Measurements from ENCODE around the gene SRRM3.

Gene SRRM3

GRCh38 chr7:76193466-76193865 is 8.2 kb upstream of the SRRM3 start (continued):
- TF ChIP-seq ZBTB1 (tag by site-specific recombination; IDR thresholded peaks at IDR 0.05) (no peak), ZBTB44 (tag by site-specific recombination; IDR thresholded peaks at IDR 0.05) (no peak), ZBTB48 (tag by site-specific recombination; IDR thresholded peaks at IDR 0.05) (no peak), ZNF777 (tag by site-specific recombination; IDR thresholded peaks at IDR 0.05; ENCODE audit: borderline replicate concordance) (no peak), EGR2 (tag by site-specific recombination; IDR thresholded peaks at IDR 0.05; ENCODE audit: low read depth) (no peak), REPIN1 (tag by site-specific recombination; IDR thresholded peaks at IDR 0.05; ENCODE audit: low read depth) (no peak), ZNF660 (tag by site-specific recombination; IDR thresholded peaks at IDR 0.05) (no peak), SALL2 (tag by site-specific recombination; IDR thresholded peaks at IDR 0.05; ENCODE audit: borderline replicate concordance) (no peak)

GRCh38 chr7:76193883-76194282 is 7.8 kb upstream of the SRRM3 start:
- TF ChIP-seq ZNF174 (tag by site-specific recombination; IDR thresholded peaks at IDR 0.05) (no peak), ZFHX2 (tag by site-specific recombination; conservative IDR thresholded peaks at IDR 0.05) (no peak), ATF2 (tag by site-specific recombination; IDR thresholded peaks at IDR 0.05; ENCODE audit: low read depth) (no peak), ZFP69B (tag by site-specific recombination; IDR thresholded peaks at IDR 0.05) (no peak), ZNF561 (tag by site-specific recombination; IDR thresholded peaks at IDR 0.05; ENCODE audit: borderline replicate concordance) (no peak), ZNF311 (tag by site-specific recombination; IDR thresholded peaks at IDR 0.05; ENCODE audit: borderline replicate concordance) (no peak), ZNF514 (tag by site-specific recombination; IDR thresholded peaks at IDR 0.05) (no peak), PBX3 (CRISPR knock-in tag; IDR thresholded peaks at IDR 0.05) (no peak), OVOL3 (tag by site-specific recombination; IDR thresholded peaks at IDR 0.05) (no peak), ZNF76 (tag by site-specific recombination; IDR thresholded peaks at IDR 0.05; ENCODE audit: borderline replicate concordance, low read depth) (no peak), ZNF416 (tag by site-specific recombination; IDR thresholded peaks at IDR 0.05) (no peak), KLF1 (tag by site-specific recombination; IDR thresholded peaks at IDR 0.05) (no peak), ZNF843 (tag by site-specific recombination; IDR thresholded peaks at IDR 0.05) (no peak), PRDM10 (tag by site-specific recombination; IDR thresholded peaks at IDR 0.05) (no peak), ZNF335 (tag by site-specific recombination; conservative IDR thresholded peaks at IDR 0.05) (no peak), ZNF660 (tag by site-specific recombination; IDR thresholded peaks at IDR 0.05) (no peak)
- ChIA-PET POLR2A (no interaction called here), CTCF (interaction anchor here (0.5 to 0.9 kb wide), 3 partner anchors 10 to 70 kb away, joined by 3 to 6 read pairs (median 3); no protein-coding TSS in a partner anchor)
- Histone ChIP-seq H3K36me3 (ENCODE audit: control insufficient read depth in 2 of 2, insufficient read depth in 1 of 2, low read length in 2 of 2) (no peaks in the 10 kb centered on the region), H3K9me3 (ENCODE audit: control insufficient read depth, insufficient read depth, low read depth, low read length) (no peaks in the 10 kb centered on the region), H3K27ac (ENCODE audit: extremely low read depth, low read depth, low read length) (no peak overlapping the region), H3K4me3 (ENCODE audit: low read depth, low read length) (no peak overlapping the region), H3K4me1 (ENCODE audit: control insufficient read depth, insufficient read depth, low read length) (no peaks in the 10 kb centered on the region)

Measured in HEK293 (cell line).